WTC11 (cell line): ENCODE measurements around the gene LIPN. TPM values are rescaled to one million over a fixed set of nuclear protein-coding genes. Genes with fewer than 3 reads are reported as not detected.

Source experiments
- ATAC-seq: fragments of 200-7000 bp; cut with Tn5 transposase; 2 replicates; pipeline ENCODE4 v1.10.0; 2021; ENCODE audit warnings: mild to moderate bottlenecking, moderate library complexity
- CTCF ChIA-PET: fragments of 300-600 bp; sonication (Branson Sonifier 250); formaldehyde crosslinking; loops from one replicate; lab custom pipeline; 2021; ENCODE audit warnings: antibody characterized with exemption; lab: Charles Lee
- POLR2A ChIA-PET: fragments of 350-600 bp; sonication (Branson Sonifier 250); formaldehyde crosslinking; loops from one replicate; lab custom pipeline; 2021; ENCODE audit warnings: antibody characterized with exemption; lab: Charles Lee
- DNase-seq: peaks from one replicate; pipeline ENCODE4 v3.0.0; 2021; ENCODE audit warnings: low spot score
- H3K27ac Mint-ChIP-seq: 2 replicates; pipeline ENCODE4 v1.8.0; 2021; ENCODE audit warnings: mixed read lengths
- H3K27me3 Mint-ChIP-seq: 2 replicates; pipeline ENCODE4 v1.8.0; 2021; ENCODE audit warnings: low read depth, mild to moderate bottlenecking, moderate library complexity, mixed read lengths
- H3K36me3 Mint-ChIP-seq: 2 replicates; pipeline ENCODE4 v1.8.0; 2021; ENCODE audit warnings: mixed read lengths
- H3K4me1 Mint-ChIP-seq: 2 replicates; pipeline ENCODE4 v1.8.0; 2022; ENCODE audit warnings: mixed read lengths
- H3K4me3 Mint-ChIP-seq: 2 replicates; pipeline ENCODE4 v1.8.0; 2021; ENCODE audit warnings: mild to moderate bottlenecking, moderate library complexity, mixed read lengths
- H3K9me3 Mint-ChIP-seq: 2 replicates; pipeline ENCODE4 v1.8.0; 2021; ENCODE audit warnings: mixed read lengths
- IRF2 ChIP-seq: sonication (generic); formaldehyde crosslinking; IDR thresholded peaks from 2 replicates; pipeline ENCODE4 v1.8.0; 2022; ENCODE audit warnings: low read depth, missing genetic modification reagents, borderline replicate concordance
- JAZF1 ChIP-seq: fragments of 250-450 bp; sonication (Bioruptor Pico); IDR thresholded peaks from 2 replicates; pipeline ENCODE4 v1.9.0; 2021; ENCODE audit warnings: moderate library complexity, mild to moderate bottlenecking, inconsistent platforms
- KAT7 ChIP-seq: sonication (generic); formaldehyde crosslinking; IDR thresholded peaks from 2 replicates; pipeline ENCODE4 v1.8.1; 2023; ENCODE audit warnings: missing genetic modification reagents, mild to moderate bottlenecking, borderline replicate concordance
- NFATC4 ChIP-seq: fragments of 250-450 bp; sonication (Bioruptor Pico); IDR thresholded peaks from 2 replicates; pipeline ENCODE4 v1.9.0; 2021; ENCODE audit warnings: mild to moderate bottlenecking
- PRRX2 ChIP-seq: fragments of 250-450 bp; sonication (Bioruptor Pico); IDR thresholded peaks from 2 replicates; pipeline ENCODE4 v1.8.0; 2021; ENCODE audit warnings: mild to moderate bottlenecking
- SMAD3 ChIP-seq: sonication (generic); formaldehyde crosslinking; IDR thresholded peaks from 2 replicates; pipeline ENCODE4 v1.8.0; 2022; ENCODE audit warnings: missing genetic modification reagents, mild to moderate bottlenecking, borderline replicate concordance
- SMAD4 ChIP-seq: sonication (generic); formaldehyde crosslinking; IDR thresholded peaks from 2 replicates; pipeline ENCODE4 v1.8.0; 2022; ENCODE audit warnings: mild to moderate bottlenecking, missing genetic modification reagents
- ZNF219 ChIP-seq: sonication (generic); formaldehyde crosslinking; IDR thresholded peaks from 2 replicates; pipeline ENCODE4 v1.8.0; 2023; ENCODE audit warnings: missing genetic modification reagents, mild to moderate bottlenecking, borderline replicate concordance
- ZNF396 ChIP-seq: fragments of 250-450 bp; sonication (Bioruptor Pico); IDR thresholded peaks from 2 replicates; pipeline ENCODE4 v1.8.0; 2021; ENCODE audit warnings: mild to moderate bottlenecking, moderate library complexity, borderline replicate concordance
- ZNF416 ChIP-seq: fragments of 250-450 bp; sonication (Bioruptor Pico); IDR thresholded peaks from 2 replicates; pipeline ENCODE4 v1.9.0; 2021; ENCODE audit warnings: mild to moderate bottlenecking, inconsistent platforms
- total RNA-seq: library from RNA; stranded (reverse); gene quantifications from 3 replicates; pipeline ENCODE4 v1.2.3, GENCODE V29; 2021
- TF ChIP-seq, protein P1 (sequence below): sonication (generic); formaldehyde crosslinking; IDR thresholded peaks from 2 replicates; pipeline ENCODE4 v1.8.0; 2023; ENCODE audit warnings: missing genetic modification reagents, mild to moderate bottlenecking, borderline replicate concordance
- TF ChIP-seq, protein P2 (sequence below): fragments of 200-600 bp; IDR thresholded peaks from 2 replicates; pipeline ENCODE4 v1.8.0; 2022; ENCODE audit warnings: antibody characterized with exemption
- TF ChIP-seq, protein P3 (sequence below): sonication (generic); formaldehyde crosslinking; IDR thresholded peaks from 2 replicates; pipeline ENCODE4 v1.8.1; 2023; ENCODE audit warnings: mild to moderate bottlenecking, missing genetic modification reagents, moderate library complexity
- TF ChIP-seq, protein P4 (sequence below): fragments of 250-450 bp; sonication (Bioruptor Pico); IDR thresholded peaks from 2 replicates; pipeline ENCODE4 v1.9.0; 2021; ENCODE audit warnings: mild to moderate bottlenecking

Gene LIPN
- total RNA-seq, 1 experiment from 2014 or later, result not detected

DNA sequence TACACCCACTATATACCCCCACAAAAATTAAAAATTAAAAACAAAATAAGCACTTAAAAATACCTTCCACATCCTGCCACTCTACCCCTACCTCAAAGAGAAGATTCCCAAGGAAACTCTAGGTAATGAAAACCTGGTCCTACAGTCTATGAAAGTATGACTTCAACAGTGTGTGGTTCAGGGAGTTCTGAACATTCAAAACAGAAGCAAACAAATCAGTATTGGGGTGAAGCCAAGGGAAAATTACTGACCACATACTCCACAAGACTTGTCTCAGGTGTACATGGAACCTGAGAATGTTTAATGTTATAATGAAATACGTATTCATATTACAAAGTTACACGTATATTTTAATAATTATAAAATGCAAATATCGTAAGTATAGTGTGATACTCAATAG lies 22.4 kb downstream of the LIPN start:
- DNase-seq (no peak), ATAC-seq (no peak)
- POLR2A ChIA-PET, result no interaction called here
- TF ChIP-seq SMAD3 (CRISPR knock-in tag), result no peak
- no peak for TF ChIP-seq SMAD4 (CRISPR knock-in tag)
- TF ChIP-seq JAZF1 (CRISPR knock-in tag), result no peak
- TF ChIP-seq ZNF416 (CRISPR knock-in tag), result no peak
- CTCF ChIA-PET, result no interaction called here
- Mint-ChIP-seq H3K27ac (no peak overlapping the region), H3K36me3 (no peaks in the 10 kb centered on the region), H3K4me3 (no peak overlapping the region), H3K27me3 (no peaks in the 10 kb centered on the region; the same call in 1 of the 2 replicates), H3K9me3 (no peaks in the 10 kb centered on the region), H3K4me1 (no peaks in the 10 kb centered on the region)

DNA sequence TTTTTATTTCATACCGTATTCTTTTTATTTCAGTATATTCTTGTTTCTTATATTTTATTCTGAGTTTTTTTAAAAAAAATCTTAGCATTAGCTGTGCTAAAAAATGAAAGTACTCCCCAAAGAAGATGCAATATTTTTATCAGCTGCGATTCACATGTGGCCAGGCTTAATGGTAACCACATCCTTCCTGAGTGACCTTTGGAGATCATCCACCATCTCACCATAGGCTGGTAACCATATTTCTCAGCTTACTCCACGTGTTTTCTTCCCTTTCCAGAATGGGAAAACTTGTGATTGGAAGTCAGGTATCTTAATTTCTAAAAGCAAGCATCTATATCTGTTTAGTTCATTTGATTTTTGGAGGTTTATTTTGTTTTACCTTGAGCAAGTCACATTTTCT lies 23.9 kb downstream of the LIPN start:
- no peaks in the 10 kb centered on the region for H3K36me3 Mint-ChIP-seq
- TF ChIP-seq, protein P1, sequence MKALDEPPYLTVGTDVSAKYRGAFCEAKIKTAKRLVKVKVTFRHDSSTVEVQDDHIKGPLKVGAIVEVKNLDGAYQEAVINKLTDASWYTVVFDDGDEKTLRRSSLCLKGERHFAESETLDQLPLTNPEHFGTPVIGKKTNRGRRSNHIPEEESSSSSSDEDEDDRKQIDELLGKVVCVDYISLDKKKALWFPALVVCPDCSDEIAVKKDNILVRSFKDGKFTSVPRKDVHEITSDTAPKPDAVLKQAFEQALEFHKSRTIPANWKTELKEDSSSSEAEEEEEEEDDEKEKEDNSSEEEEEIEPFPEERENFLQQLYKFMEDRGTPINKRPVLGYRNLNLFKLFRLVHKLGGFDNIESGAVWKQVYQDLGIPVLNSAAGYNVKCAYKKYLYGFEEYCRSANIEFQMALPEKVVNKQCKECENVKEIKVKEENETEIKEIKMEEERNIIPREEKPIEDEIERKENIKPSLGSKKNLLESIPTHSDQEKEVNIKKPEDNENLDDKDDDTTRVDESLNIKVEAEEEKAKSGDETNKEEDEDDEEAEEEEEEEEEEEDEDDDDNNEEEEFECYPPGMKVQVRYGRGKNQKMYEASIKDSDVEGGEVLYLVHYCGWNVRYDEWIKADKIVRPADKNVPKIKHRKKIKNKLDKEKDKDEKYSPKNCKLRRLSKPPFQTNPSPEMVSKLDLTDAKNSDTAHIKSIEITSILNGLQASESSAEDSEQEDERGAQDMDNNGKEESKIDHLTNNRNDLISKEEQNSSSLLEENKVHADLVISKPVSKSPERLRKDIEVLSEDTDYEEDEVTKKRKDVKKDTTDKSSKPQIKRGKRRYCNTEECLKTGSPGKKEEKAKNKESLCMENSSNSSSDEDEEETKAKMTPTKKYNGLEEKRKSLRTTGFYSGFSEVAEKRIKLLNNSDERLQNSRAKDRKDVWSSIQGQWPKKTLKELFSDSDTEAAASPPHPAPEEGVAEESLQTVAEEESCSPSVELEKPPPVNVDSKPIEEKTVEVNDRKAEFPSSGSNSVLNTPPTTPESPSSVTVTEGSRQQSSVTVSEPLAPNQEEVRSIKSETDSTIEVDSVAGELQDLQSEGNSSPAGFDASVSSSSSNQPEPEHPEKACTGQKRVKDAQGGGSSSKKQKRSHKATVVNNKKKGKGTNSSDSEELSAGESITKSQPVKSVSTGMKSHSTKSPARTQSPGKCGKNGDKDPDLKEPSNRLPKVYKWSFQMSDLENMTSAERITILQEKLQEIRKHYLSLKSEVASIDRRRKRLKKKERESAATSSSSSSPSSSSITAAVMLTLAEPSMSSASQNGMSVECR (CRISPR knock-in tag), result no peak
- TF ChIP-seq, protein P2, sequence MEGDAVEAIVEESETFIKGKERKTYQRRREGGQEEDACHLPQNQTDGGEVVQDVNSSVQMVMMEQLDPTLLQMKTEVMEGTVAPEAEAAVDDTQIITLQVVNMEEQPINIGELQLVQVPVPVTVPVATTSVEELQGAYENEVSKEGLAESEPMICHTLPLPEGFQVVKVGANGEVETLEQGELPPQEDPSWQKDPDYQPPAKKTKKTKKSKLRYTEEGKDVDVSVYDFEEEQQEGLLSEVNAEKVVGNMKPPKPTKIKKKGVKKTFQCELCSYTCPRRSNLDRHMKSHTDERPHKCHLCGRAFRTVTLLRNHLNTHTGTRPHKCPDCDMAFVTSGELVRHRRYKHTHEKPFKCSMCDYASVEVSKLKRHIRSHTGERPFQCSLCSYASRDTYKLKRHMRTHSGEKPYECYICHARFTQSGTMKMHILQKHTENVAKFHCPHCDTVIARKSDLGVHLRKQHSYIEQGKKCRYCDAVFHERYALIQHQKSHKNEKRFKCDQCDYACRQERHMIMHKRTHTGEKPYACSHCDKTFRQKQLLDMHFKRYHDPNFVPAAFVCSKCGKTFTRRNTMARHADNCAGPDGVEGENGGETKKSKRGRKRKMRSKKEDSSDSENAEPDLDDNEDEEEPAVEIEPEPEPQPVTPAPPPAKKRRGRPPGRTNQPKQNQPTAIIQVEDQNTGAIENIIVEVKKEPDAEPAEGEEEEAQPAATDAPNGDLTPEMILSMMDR, result no peak
- TF ChIP-seq, protein P3, sequence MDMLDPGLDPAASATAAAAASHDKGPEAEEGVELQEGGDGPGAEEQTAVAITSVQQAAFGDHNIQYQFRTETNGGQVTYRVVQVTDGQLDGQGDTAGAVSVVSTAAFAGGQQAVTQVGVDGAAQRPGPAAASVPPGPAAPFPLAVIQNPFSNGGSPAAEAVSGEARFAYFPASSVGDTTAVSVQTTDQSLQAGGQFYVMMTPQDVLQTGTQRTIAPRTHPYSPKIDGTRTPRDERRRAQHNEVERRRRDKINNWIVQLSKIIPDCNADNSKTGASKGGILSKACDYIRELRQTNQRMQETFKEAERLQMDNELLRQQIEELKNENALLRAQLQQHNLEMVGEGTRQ (CRISPR knock-in tag), result no peak
- TF ChIP-seq PRRX2 (no peak), ZNF396 (no peak), KAT7 (CRISPR knock-in tag) (no peak), ZNF219 (CRISPR knock-in tag) (no peak)
- DNase-seq (no peak), ATAC-seq (no peak)
- POLR2A ChIA-PET, result no interaction called here
- no peak overlapping the region for H3K27ac Mint-ChIP-seq
- H3K4me1 Mint-ChIP-seq, result no peaks in the 10 kb centered on the region
- H3K27me3 Mint-ChIP-seq, result no peaks in the 10 kb centered on the region
- H3K4me3 Mint-ChIP-seq, result no peak overlapping the region
- CTCF ChIA-PET, result no interaction called here
- no peaks in the 10 kb centered on the region for H3K9me3 Mint-ChIP-seq

DNA sequence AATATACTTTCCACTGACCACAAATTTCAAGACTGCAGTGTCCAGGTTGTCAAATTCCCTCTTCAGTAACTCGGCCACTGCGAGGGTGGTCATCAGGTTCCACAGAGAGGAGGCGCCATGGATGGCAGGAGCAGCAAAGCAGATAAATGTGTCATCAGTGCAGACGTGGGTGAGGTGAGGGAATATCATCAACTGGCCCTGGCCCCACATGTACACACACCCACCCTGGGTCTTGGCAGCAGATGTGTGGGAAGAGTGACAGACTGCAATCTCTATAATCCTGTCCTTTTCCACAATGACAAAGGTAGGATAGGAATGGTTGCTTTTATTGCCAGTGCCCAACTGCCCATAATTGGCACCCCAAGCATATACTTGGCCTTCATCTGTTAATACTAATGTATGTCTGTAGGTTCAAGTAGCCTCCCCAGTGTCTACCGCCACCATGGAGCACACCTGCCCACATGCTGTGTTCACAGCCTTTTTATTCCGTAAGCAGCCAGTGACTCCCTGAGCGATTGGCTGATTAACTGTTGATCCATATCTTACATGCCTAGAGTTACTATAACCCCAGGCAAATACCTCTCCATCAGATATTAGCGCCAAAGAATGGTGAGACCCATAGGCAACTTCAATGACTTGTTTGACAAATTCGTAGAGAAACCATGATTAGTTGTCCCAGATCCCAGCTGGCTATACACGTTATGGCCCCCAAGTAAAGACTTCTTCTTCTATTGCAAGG lies 26.4 kb downstream of the LIPN start:
- no peak overlapping the region for H3K27ac Mint-ChIP-seq
- TF ChIP-seq, protein P4, sequence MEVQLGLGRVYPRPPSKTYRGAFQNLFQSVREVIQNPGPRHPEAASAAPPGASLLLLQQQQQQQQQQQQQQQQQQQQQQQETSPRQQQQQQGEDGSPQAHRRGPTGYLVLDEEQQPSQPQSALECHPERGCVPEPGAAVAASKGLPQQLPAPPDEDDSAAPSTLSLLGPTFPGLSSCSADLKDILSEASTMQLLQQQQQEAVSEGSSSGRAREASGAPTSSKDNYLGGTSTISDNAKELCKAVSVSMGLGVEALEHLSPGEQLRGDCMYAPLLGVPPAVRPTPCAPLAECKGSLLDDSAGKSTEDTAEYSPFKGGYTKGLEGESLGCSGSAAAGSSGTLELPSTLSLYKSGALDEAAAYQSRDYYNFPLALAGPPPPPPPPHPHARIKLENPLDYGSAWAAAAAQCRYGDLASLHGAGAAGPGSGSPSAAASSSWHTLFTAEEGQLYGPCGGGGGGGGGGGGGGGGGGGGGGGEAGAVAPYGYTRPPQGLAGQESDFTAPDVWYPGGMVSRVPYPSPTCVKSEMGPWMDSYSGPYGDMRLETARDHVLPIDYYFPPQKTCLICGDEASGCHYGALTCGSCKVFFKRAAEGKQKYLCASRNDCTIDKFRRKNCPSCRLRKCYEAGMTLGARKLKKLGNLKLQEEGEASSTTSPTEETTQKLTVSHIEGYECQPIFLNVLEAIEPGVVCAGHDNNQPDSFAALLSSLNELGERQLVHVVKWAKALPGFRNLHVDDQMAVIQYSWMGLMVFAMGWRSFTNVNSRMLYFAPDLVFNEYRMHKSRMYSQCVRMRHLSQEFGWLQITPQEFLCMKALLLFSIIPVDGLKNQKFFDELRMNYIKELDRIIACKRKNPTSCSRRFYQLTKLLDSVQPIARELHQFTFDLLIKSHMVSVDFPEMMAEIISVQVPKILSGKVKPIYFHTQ (CRISPR knock-in tag), result no peak
- TF ChIP-seq NFATC4 (CRISPR knock-in tag), result no peak
- TF ChIP-seq, protein P1 (CRISPR knock-in tag), result no peak
- no peak for TF ChIP-seq IRF2
- TF ChIP-seq, protein P2, result no peak

More for the DNA sequence above, 26.4 kb downstream of the LIPN start:
- Mint-ChIP-seq H3K4me1 (peaks cover 4% of the 10 kb centered on the region; the same call in 1 of the 2 replicates), H3K27me3 (no peaks in the 10 kb centered on the region), H3K9me3 (0 out of 2 replicates have a peak, but pooled peaks cover 4% of the 10 kb centered on the region), H3K36me3 (no peaks in the 10 kb centered on the region), H3K4me3 (no peak overlapping the region)
- no peak for ATAC-seq
- CTCF ChIA-PET, result interaction anchor here (3.3 kb wide), 1 partner anchor 58 kb away, joined by 24 read pairs; no protein-coding TSS in a partner anchor
- POLR2A ChIA-PET, result no interaction called here
- no peak for DNase-seq
